OCI-LY3 (cell line): ENCODE results near the gene CCDC177.

Experiments
- H2AFZ ChIP-seq: fragments of 200-600, 300-600 bp; shearing (Covaris generic); 2 replicates; pipeline ENCODE4 v1.6.0; 2014; ENCODE audit warnings: antibody characterized with exemption, low read depth, low read length
- H3K27ac ChIP-seq: fragments of 200-600, 300-600 bp; sonication (generic); 2 replicates; pipeline ENCODE4 v1.5.1; 2014; ENCODE audit warnings: mild to moderate bottlenecking, low read length, moderate library complexity, mixed read lengths
- H3K27me3 ChIP-seq: fragments of 200-600, 300-600 bp; sonication (generic); 2 replicates; pipeline ENCODE4 v1.6.1; 2014; ENCODE audit warnings: low read depth, low read length, mixed read lengths
- H3K36me3 ChIP-seq: fragments of 200-600, 300-600 bp; sonication (generic); replicated peaks from 2 replicates; pipeline ENCODE3; 2014; ENCODE audit warnings: low read depth, low read length, mixed read lengths
- H3K4me1 ChIP-seq: fragments of 300-600, 200-600 bp; sonication (generic); 2 replicates; pipeline ENCODE4 v1.6.1; 2014; ENCODE audit warnings: low read length, mixed read lengths
- H3K4me2 ChIP-seq: fragments of 200-600, 300-600 bp; sonication (generic); 2 replicates; pipeline ENCODE4 v1.6.1; 2014; ENCODE audit warnings: low read length, mixed read lengths
- H3K4me3 ChIP-seq: fragments of 300-600, 200-600 bp; sonication (generic); 2 replicates; pipeline ENCODE4 v1.5.1; 2014; ENCODE audit warnings: antibody characterized with exemption, mild to moderate bottlenecking, low read length, moderate library complexity
- H3K79me2 ChIP-seq: fragments of 300-600, 200-600 bp; shearing (Covaris generic); 2 replicates; pipeline ENCODE4 v1.6.1; 2014; ENCODE audit warnings: mild to moderate bottlenecking, low read length, mixed read lengths
- H3K9ac ChIP-seq: fragments of 300-600, 200-600 bp; shearing (Covaris generic); 2 replicates; pipeline ENCODE4 v1.6.0; 2014; ENCODE audit warnings: mild to moderate bottlenecking, low read length, moderate library complexity
- H3K9me3 ChIP-seq: fragments of 200-600, 300-600 bp; shearing (Covaris generic); 2 replicates; pipeline ENCODE4 v1.6.1; 2014; ENCODE audit warnings: low read length, mixed read lengths; ENCODE audit not compliant: insufficient read depth
- H4K20me1 ChIP-seq: fragments of 200-600, 300-600 bp; sonication (generic); 2 replicates; pipeline ENCODE4 v1.6.1; 2016; ENCODE audit warnings: low read length, mixed read lengths; ENCODE audit not compliant: insufficient read depth
- CTCF ChIP-seq: fragments of 200-600, 300-600 bp; sonication (generic); IDR thresholded peaks from 2 replicates; pipeline ENCODE4 v1.5.1; 2014; ENCODE audit warnings: antibody characterized with exemption, low read length, low read depth
- EZH2phosphoT487 ChIP-seq: fragments of 200-600 bp; shearing (Covaris generic); IDR thresholded peaks from 2 replicates; pipeline ENCODE4 v1.6.1; 2018; ENCODE audit warnings: antibody characterized with exemption, mixed run types, low read depth

Gene CCDC177

GRCh38 chr14:69530095-69530494, 44.6 kb downstream of the CCDC177 start:
- Histone ChIP-seq H3K4me2 (no peak overlapping the region), H3K9ac (no peak overlapping the region), H3K9me3 (no peaks in the 10 kb centered on the region), H3K36me3 (no peaks in the 10 kb centered on the region), H2AFZ (no peak overlapping the region), H3K4me3 (no peak overlapping the region), H3K4me1 (no peaks in the 10 kb centered on the region), H3K27me3 (peaks cover 19% of the 10 kb centered on the region), H4K20me1 (no peaks in the 10 kb centered on the region), H3K27ac (no peak overlapping the region), H3K79me2 (no peaks in the 10 kb centered on the region)
- TF ChIP-seq EZH2phosphoT487 (no peak), CTCF (no peak)

GRCh38 chr14:69529563-69529962, 45.1 kb downstream of the CCDC177 start:
- H3K4me2 ChIP-seq: no peak overlapping the region
- no peak overlapping the region for H3K27ac ChIP-seq
- H2AFZ ChIP-seq: no peak overlapping the region
- no peaks in the 10 kb centered on the region for H3K79me2 ChIP-seq
- H3K36me3 ChIP-seq: no peaks in the 10 kb centered on the region
- no peak overlapping the region for H3K4me3 ChIP-seq
- H3K27me3 ChIP-seq: peaks cover 19% of the 10 kb centered on the region
- H3K4me1 ChIP-seq: no peaks in the 10 kb centered on the region
- no peak for TF ChIP-seq EZH2phosphoT487
- H3K9ac ChIP-seq: no peak overlapping the region
- H3K9me3 ChIP-seq: no peaks in the 10 kb centered on the region
- H4K20me1 ChIP-seq: no peaks in the 10 kb centered on the region

- Histone ChIP-seq H3K4me3 (no peak overlapping the region), H3K9me3 (no peaks in the 10 kb centered on the region), H3K27me3 (peaks cover 18% of the 10 kb centered on the region), H3K36me3 (no peaks in the 10 kb centered on the region), H4K20me1 (no peaks in the 10 kb centered on the region), H3K4me2 (no peak overlapping the region), H3K27ac (no peak overlapping the region), H3K79me2 (no peaks in the 10 kb centered on the region), H2AFZ (no peak overlapping the region), H3K9ac (no peak overlapping the region), H3K4me1 (no peaks in the 10 kb centered on the region)
- TF ChIP-seq CTCF: no peak
- TF ChIP-seq EZH2phosphoT487: no peak
These were observed 45.7 kb downstream of the CCDC177 start for GRCh38 chr14:69528930-69529329.

GRCh38 chr14:69528143-69528542, 46.5 kb downstream of the CCDC177 start:
- Histone ChIP-seq H3K4me1 (no peaks in the 10 kb centered on the region), H2AFZ (no peak overlapping the region), H3K27ac (no peak overlapping the region), H3K9ac (no peak overlapping the region), H3K4me2 (no peak overlapping the region), H4K20me1 (no peaks in the 10 kb centered on the region), H3K36me3 (no peaks in the 10 kb centered on the region), H3K79me2 (no peaks in the 10 kb centered on the region), H3K4me3 (no peak overlapping the region), H3K9me3 (no peaks in the 10 kb centered on the region), H3K27me3 (peaks cover 11% of the 10 kb centered on the region)
- TF ChIP-seq EZH2phosphoT487 (no peak), CTCF (no peak)

- Histone ChIP-seq H3K9ac (no peak overlapping the region), H3K36me3 (no peaks in the 10 kb centered on the region), H3K27me3 (peaks cover 7% of the 10 kb centered on the region; the same call in 1 of the 2 replicates), H4K20me1 (no peaks in the 10 kb centered on the region), H3K4me3 (no peak overlapping the region), H3K4me1 (no peaks in the 10 kb centered on the region), H3K9me3 (no peaks in the 10 kb centered on the region), H2AFZ (no peak overlapping the region), H3K4me2 (no peak overlapping the region), H3K79me2 (no peaks in the 10 kb centered on the region), H3K27ac (no peak overlapping the region)
- TF ChIP-seq CTCF: no peak
- TF ChIP-seq EZH2phosphoT487: no peak
These were observed 47.0 kb downstream of the CCDC177 start for GRCh38 chr14:69527635-69528034.
